Lower leg skin (tissue), 4 donors: ENCODE measurements around the gene PRICKLE2. TPM values are rescaled to one million over a fixed set of nuclear protein-coding genes. Genes with fewer than 3 reads are reported as not detected.

ENCODE experiments used
- DNase-seq, 2 donors: peaks; one replicate each; pipeline ENCODE4 v3.0.0-alpha.2; 2019; ENCODE audit warnings: low spot score in 2 of 2
- H3K4me3 ChIP-seq: fragments of 200-600 bp; sonication (generic); 2 replicates; pipeline ENCODE4 v1.5.1; 2017; ENCODE audit warnings: mild to moderate bottlenecking, low read depth; ENCODE audit not compliant: poor library complexity, severe bottlenecking
- CTCF ChIP-seq, 3 donors: fragments of 450-650 bp; IDR thresholded peaks; one replicate each; pipeline ENCODE4 v1.5.1; 2016; ENCODE audit warnings: antibody characterized with exemption in 3 of 3, mild to moderate bottlenecking in 3 of 3, moderate library complexity in 2 of 3
- POLR2A ChIP-seq, 2 donors: fragments of 450-650 bp; IDR thresholded peaks; one replicate each; pipeline ENCODE4 v1.6.1; 2016 to 2017; ENCODE audit warnings: antibody characterized with exemption in 2 of 2, mild to moderate bottlenecking in 1 of 2, moderate library complexity in 1 of 2
- WGBS, 2 donors: methylation state at CpG; one replicate each; pipeline ENCODE4 v1.1.5; 2018; 5-methylcytosine and 5-hydroxymethylcytosine counted together
- intact Hi-C: fragments of 100-400 bp; cut with DNase I; formaldehyde crosslinking; loops from one replicate; pipeline ENCODE4 v1.15.0; 2023; ENCODE audit warnings: low total_unique reads
- total RNA-seq, 4 donors: library from RNA; depleted of rRNA; stranded (reverse); fragments of >200 nt; gene quantifications; one replicate each; pipeline ENCODE4 v1.1.0, GENCODE V29; 2016

PRICKLE2 gene
- total RNA-seq, 4 donors from 2014 or later = 10.2 to 18.7 (median 11.7) TPM

DNA sequence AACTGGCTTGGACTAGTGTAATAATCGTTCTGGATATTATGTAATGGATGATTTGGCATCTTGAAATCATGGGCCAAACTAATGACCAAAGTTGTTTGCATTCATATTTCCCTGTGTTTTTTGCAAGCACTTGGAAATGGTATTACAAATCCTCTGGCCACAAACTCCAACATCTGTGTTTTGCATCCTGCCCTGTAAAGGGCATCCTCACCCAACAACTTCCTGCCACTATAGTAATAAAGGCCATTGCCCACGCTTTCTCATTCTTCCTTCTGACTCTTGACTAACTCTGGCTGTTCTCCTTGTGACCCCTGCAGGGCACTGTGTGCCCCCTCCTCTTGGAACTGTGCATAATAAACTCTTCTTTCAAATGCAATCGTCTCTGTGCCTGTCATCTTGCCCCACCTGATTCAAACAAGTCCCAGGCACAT is 176.6 kb downstream of the PRICKLE2 start:
- no peak for TF ChIP-seq POLR2A (IDR thresholded peaks at IDR 0.05)
- TF ChIP-seq CTCF (IDR thresholded peaks at IDR 0.05) = no peak
- no peak overlapping the region for H3K4me3 ChIP-seq
- WGBS, 2 donors = 45 to 49% methylated on average over 3 of the region's 3 CpGs
- no peak for DNase-seq
- intact Hi-C loops = no loop called here

GRCh38 chr3:64047787-64048186 is 177.5 kb downstream of the PRICKLE2 start:
- DNase-seq = no peak
- no peak for TF ChIP-seq POLR2A (IDR thresholded peaks at IDR 0.05)
- TF ChIP-seq CTCF (IDR thresholded peaks at IDR 0.05) = no peak
- intact Hi-C loops = no loop called here
- no peak overlapping the region for H3K4me3 ChIP-seq
- WGBS, 2 donors = 80 to 87% methylated on average over 7 of the region's 7 CpGs

DNA sequence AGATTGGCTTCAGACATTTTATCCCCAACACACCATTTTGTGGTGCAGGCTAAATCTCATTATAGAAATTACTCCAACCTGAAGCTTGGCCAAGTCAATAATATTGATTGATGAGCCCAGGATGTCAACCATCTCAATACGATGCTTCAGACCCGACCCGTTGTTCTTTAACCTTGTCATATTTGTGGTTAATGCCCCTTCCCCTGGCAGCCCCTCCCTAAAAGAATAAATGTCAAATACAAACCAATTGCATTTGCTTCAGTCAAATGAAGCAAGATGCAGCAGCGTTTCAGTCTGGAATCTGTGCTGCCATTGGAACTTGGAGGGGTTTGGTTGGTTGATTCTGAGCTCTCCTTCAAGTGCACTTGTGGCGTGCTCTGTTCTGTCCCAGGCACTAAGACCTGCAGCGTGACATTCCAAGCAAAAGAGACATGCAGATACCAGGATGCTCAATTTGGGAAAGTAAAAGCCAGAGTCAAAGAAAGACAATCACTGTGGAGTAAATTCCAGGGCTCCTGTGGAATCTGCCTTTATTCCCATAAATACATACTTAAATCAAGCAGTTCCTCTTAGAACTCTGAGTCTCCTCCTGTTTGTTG is 178.2 kb downstream of the PRICKLE2 start:
- no peak for DNase-seq
- TF ChIP-seq CTCF (IDR thresholded peaks at IDR 0.05) = no peak
- no peak for TF ChIP-seq POLR2A (IDR thresholded peaks at IDR 0.05)
- 50 to 56% methylated on average over 6 of the region's 6 CpGs for WGBS, 2 donors
- intact Hi-C loops = no loop called here
- no peak overlapping the region for H3K4me3 ChIP-seq

GRCh38 chr3:64046592-64046991 is 178.7 kb downstream of the PRICKLE2 start:
- intact Hi-C loops = no loop called here
- no peak for DNase-seq
- TF ChIP-seq POLR2A (IDR thresholded peaks at IDR 0.05) = no peak
- TF ChIP-seq CTCF (IDR thresholded peaks at IDR 0.05) = no peak
- no peak overlapping the region for H3K4me3 ChIP-seq
- WGBS, 2 donors = 80 to 82% methylated on average over 3 of the region's 3 CpGs

DNA sequence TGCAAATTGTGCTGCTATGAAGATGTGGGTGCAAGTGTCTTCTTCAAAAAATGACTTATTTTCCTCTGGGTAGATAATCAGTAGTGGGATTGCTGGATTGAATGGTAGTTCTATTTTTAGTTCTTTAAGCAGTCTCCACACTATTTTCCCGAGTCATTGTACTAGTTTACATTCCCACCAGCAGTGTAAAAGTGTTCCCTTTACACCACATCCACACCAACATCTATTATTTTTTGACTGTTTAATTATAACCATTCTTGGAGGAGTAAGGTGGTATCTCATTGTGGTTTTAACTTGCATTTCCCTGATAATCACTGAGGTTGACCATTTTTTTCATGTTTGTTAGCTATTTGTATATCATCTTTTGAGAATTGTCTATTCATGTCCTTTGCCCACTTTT is 182.3 kb downstream of the PRICKLE2 start:
- no peak overlapping the region for H3K4me3 ChIP-seq
- intact Hi-C loops = no loop called here
- TF ChIP-seq POLR2A (IDR thresholded peaks at IDR 0.05) = no peak
- TF ChIP-seq CTCF (IDR thresholded peaks at IDR 0.05) = no peak
- no peak for DNase-seq
- WGBS, 2 donors = 68 to 72% methylated on average over 1 of the region's 1 CpG

Other genes starting within 250 kb of the PRICKLE2 start
- gene PSMD6, start 202.0 kb downstream of the PRICKLE2 start, total RNA-seq = 10 to 100 TPM; 61.6 to 81.2 (median 67.1) TPM